AG04450 (cell line): ENCODE measurements around the gene LMF1. TPM values are rescaled to one million over a fixed set of nuclear protein-coding genes. Genes with fewer than 3 reads are reported as not detected.

Experiments
- CTCF ChIA-PET: fragments of 300-600, 350-600 bp; formaldehyde crosslinking; extraction: SDS; loops from one replicate; lab custom pipeline; 2022; ENCODE audit warnings: antibody characterized with exemption, inconsistent platforms; lab: Charles Lee
- POLR2A ChIA-PET: fragments of 350-600 bp; formaldehyde crosslinking; extraction: SDS; loops from one replicate; lab custom pipeline; 2021; ENCODE audit warnings: antibody characterized with exemption, inconsistent platforms; lab: Yijun Ruan, JAX
- DNase-seq: peaks from one replicate; pipeline ENCODE4 v3.0.0-alpha.2; 2011; ENCODE audit warnings: low read depth, low spot score
- H3K27ac ChIP-seq: one replicate; pipeline ENCODE4 v1.5.1; 2012; ENCODE audit warnings: low read depth, low read length, control low read depth
- H3K27me3 ChIP-seq: one replicate; pipeline ENCODE4 v1.6.0; 2012; ENCODE audit warnings: low read length; ENCODE audit not compliant: control insufficient read depth, insufficient read depth
- H3K4me3 ChIP-seq: 2 replicates; pipeline ENCODE4 v1.5.1; 2011; ENCODE audit warnings: mild to moderate bottlenecking, low read depth, low read length, control low read depth
- H3K9me3 ChIP-seq: 2 replicates; pipeline ENCODE4 v1.5.1; 2012; ENCODE audit warnings: low read length; ENCODE audit not compliant: control insufficient read depth, insufficient read depth
- CTCF ChIP-seq: IDR thresholded peaks from 2 replicates; pipeline ENCODE4 v1.5.1; 2011; ENCODE audit warnings: low read depth, low read length, control low read depth, inconsistent platforms
- polyA plus RNA-seq: library from polyadenylated mRNA; depleted of rRNA; stranded (reverse); fragments of >200 nt; gene quantifications from 2 replicates; pipeline ENCODE4 v1.2.3, GENCODE V29; 2011

Gene LMF1
- polyA plus RNA-seq, 1 experiment: 11.8 TPM

- TF ChIP-seq CTCF: no peak
- H3K27me3 ChIP-seq: no peaks in the 10 kb centered on the region
- peaks cover 7% of the 10 kb centered on the region; the same call in 1 of the 2 replicates for H3K9me3 ChIP-seq
- DNase-seq: no peak
- ChIA-PET CTCF (no interaction called here), POLR2A (no interaction called here)
- H3K4me3 ChIP-seq: no peak overlapping the region
- no peak overlapping the region for H3K27ac ChIP-seq
Measured at GRCh38 chr16:896261-897199, 74.3 kb downstream of the LMF1 start.

- Histone ChIP-seq H3K9me3 (peaks cover 7% of the 10 kb centered on the region; the same call in 1 of the 2 replicates), H3K4me3 (no peak overlapping the region), H3K27me3 (no peaks in the 10 kb centered on the region), H3K27ac (no peak overlapping the region)
- DNase-seq: no peak
- TF ChIP-seq CTCF: no peak
- POLR2A ChIA-PET: no interaction called here
- CTCF ChIA-PET: no interaction called here
Measured at GRCh38 chr16:895371-895770, 75.4 kb downstream of the LMF1 start.

GRCh38 chr16:894841-895240 is 75.9 kb downstream of the LMF1 start:
- CTCF ChIA-PET: no interaction called here
- peaks cover 7% of the 10 kb centered on the region; the same call in 1 of the 2 replicates for H3K9me3 ChIP-seq
- POLR2A ChIA-PET: no interaction called here
- no peaks in the 10 kb centered on the region for H3K27me3 ChIP-seq
- no peak for DNase-seq
- H3K27ac ChIP-seq: no peak overlapping the region
- H3K4me3 ChIP-seq: no peak overlapping the region
- TF ChIP-seq CTCF: no peak

- TF ChIP-seq CTCF: no peak
- Histone ChIP-seq H3K27ac (no peak overlapping the region), H3K4me3 (no peak overlapping the region), H3K9me3 (peaks cover 7% of the 10 kb centered on the region; the same call in 1 of the 2 replicates), H3K27me3 (no peaks in the 10 kb centered on the region)
- ChIA-PET CTCF (no interaction called here), POLR2A (no interaction called here)
- DNase-seq: no peak
Measured at GRCh38 chr16:894136-894535, 76.6 kb downstream of the LMF1 start.

- peaks cover 7% of the 10 kb centered on the region; the same call in 1 of the 2 replicates for H3K9me3 ChIP-seq
- no peak for TF ChIP-seq CTCF
- POLR2A ChIA-PET: no interaction called here
- no peak for DNase-seq
- CTCF ChIA-PET: no interaction called here
- H3K27ac ChIP-seq: no peak overlapping the region
- no peaks in the 10 kb centered on the region for H3K27me3 ChIP-seq
- H3K4me3 ChIP-seq: no peak overlapping the region
Measured at GRCh38 chr16:893360-893759, 77.4 kb downstream of the LMF1 start.
